ENCODE data around the gene SLC16A14. TPM values are rescaled to one million over a fixed set of nuclear protein-coding genes. Genes with fewer than 3 reads are reported as not detected.
"Not testable (repeated sequence)": the region's sequence is repeated elsewhere in the genome, so short reads cannot be mapped to it uniquely, and the experiment has no call there.

SLC16A14 gene
- total RNA-seq (2014; rRNA removed), result 12.4 and 14.4 TPM in 2 replicates
- percentile 45 among the genes with signal in this experiment for Bru-seq, nascent RNA
- BruChase-seq, experiment 1, labeled RNA remaining after a 6-hour chase, result percentile 53 among the genes with signal in this experiment
- percentile 51 among the genes with signal in this experiment for BruChase-seq, experiment 2, labeled RNA remaining after a 2-hour chase
- long read RNA-seq, full-length matches to known transcripts, result 5 of 15 reads
- long read RNA-seq, partial matches to known transcripts, result 4 of 15 reads
- long read RNA-seq, other reads (novel, unspliced or antisense), result 6 of 15 reads

- no peaks in the 10 kb centered on the region for H4K20me1 ChIP-seq (ENCODE audit: low read length)
- no peaks in the 10 kb centered on the region for H3K4me1 ChIP-seq (ENCODE audit: insufficient read depth, low read length)
- H3K9me2 ChIP-seq (replicated peaks; ENCODE audit: low read length), result no peaks in the 10 kb centered on the region
- intact Hi-C loops (cut with micrococcal nuclease), result loop anchor here (1.0 to 5.0 kb wide), 4 partner anchors 70 to 544 kb away; no protein-coding TSS in a partner anchor
- H3K4me3 ChIP-seq (ENCODE audit: low read length), result peak within 1 kb of the TSS; percentile 73
- no peaks in the 10 kb centered on the region for H3F3A ChIP-seq (ENCODE audit: low read length, unreplicated experiment)
- DNase-seq (peak; percentile 84), ATAC-seq (peak; percentile 57)
- H3K9me3 ChIP-seq (ENCODE audit: low read length), result no peaks in the 10 kb centered on the region
- no TSS peak for BruUV-seq (replicated peaks)
- TF ChIP-seq EZH2 (IDR thresholded peaks at IDR 0.05; ENCODE audit: low read length, unreplicated experiment) (no peak), EZH2phosphoT487 (IDR thresholded peaks at IDR 0.05; ENCODE audit: borderline replicate concordance, low read length) (no peak), CTCF (conservative IDR thresholded peaks at IDR 0.05; ENCODE audit: low read depth, low read length) (peak; percentile 47)
- H3K27me3 ChIP-seq (ENCODE audit: low read length), result no peaks in the 10 kb centered on the region
- POLR2A ChIA-PET (ENCODE audit: unreplicated experiment), result interaction anchor here (0.7 kb wide), 1 partner anchor 1570 kb away, joined by 3 read pairs; no protein-coding TSS in a partner anchor
- CTCF ChIA-PET, result interaction anchor here (0.6 to 3.3 kb wide), 5 partner anchors 17 to 568 kb away, joined by 3 to 28 read pairs (median 3); no protein-coding TSS in a partner anchor
- peak within 1 kb of the TSS; percentile 81 for H3K4me2 ChIP-seq (ENCODE audit: low read length)
- peak within 1 kb of the TSS; percentile 59 for H3K27ac ChIP-seq (ENCODE audit: low read length)
- peaks cover 26% of the 10 kb centered on the region for H3K79me2 ChIP-seq (ENCODE audit: low read length)
- H3K9ac ChIP-seq (ENCODE audit: low read length), result peak within 1 kb of the TSS; percentile 66
- H3K36me3 ChIP-seq (ENCODE audit: low read depth, low read length), result no peaks in the 10 kb centered on the region
- peak within 1 kb of the TSS; percentile 65 for H2AFZ ChIP-seq (ENCODE audit: low read length)
Measured at GRCh38 chr2:230068651-230069055, at the start of gene SLC16A14. TSS of gene SLC16A14 (minus strand) at chr2:230068924. CDS start at chr2:230059352, 9,572 bp downstream.

- Histone ChIP-seq H3K4me2 (ENCODE audit: low read length) (no peak overlapping the region), H3K36me3 (ENCODE audit: low read depth, low read length) (no peaks in the 10 kb centered on the region), H3K9me2 (replicated peaks; ENCODE audit: low read length) (no peaks in the 10 kb centered on the region), H3K9ac (ENCODE audit: low read length) (no peak overlapping the region), H4K20me1 (ENCODE audit: low read length) (no peaks in the 10 kb centered on the region), H3K4me3 (ENCODE audit: low read length) (no peak overlapping the region), H3K27ac (ENCODE audit: low read length) (no peak overlapping the region), H2AFZ (ENCODE audit: low read length) (no peak overlapping the region), H3F3A (ENCODE audit: low read length, unreplicated experiment) (no peaks in the 10 kb centered on the region), H3K27me3 (ENCODE audit: low read length) (no peaks in the 10 kb centered on the region), H3K4me1 (ENCODE audit: insufficient read depth, low read length) (0 out of 2 replicates have a peak, but pooled peaks cover 4% of the 10 kb centered on the region), H3K79me2 (ENCODE audit: low read length) (no peaks in the 10 kb centered on the region), H3K9me3 (ENCODE audit: low read length) (no peaks in the 10 kb centered on the region)
- POLR2A ChIA-PET (ENCODE audit: unreplicated experiment), result no interaction called here
- ATAC-seq (no peak), DNase-seq (peak; percentile 43)
- BruUV-seq (replicated peaks), result no TSS peak
- TF ChIP-seq EZH2phosphoT487 (IDR thresholded peaks at IDR 0.05; ENCODE audit: borderline replicate concordance, low read length), result no peak
- TF ChIP-seq CTCF (conservative IDR thresholded peaks at IDR 0.05; ENCODE audit: low read depth, low read length), result no peak
- no peak for TF ChIP-seq EZH2 (IDR thresholded peaks at IDR 0.05; ENCODE audit: low read length, unreplicated experiment)
- intact Hi-C loops (cut with micrococcal nuclease), result no loop called here
- CTCF ChIA-PET, result no interaction called here
Measured at GRCh38 chr2:230106771-230107170, 38.0 kb upstream of the SLC16A14 start.

GRCh38 chr2:230101967-230102366 lies 33.2 kb upstream of the SLC16A14 start:
- DNase-seq; BruUV-seq (replicated peaks); intact Hi-C loops (cut with micrococcal nuclease); H3K9me2 ChIP-seq (replicated peaks; ENCODE audit: low read length); H3K27ac ChIP-seq (ENCODE audit: low read length); H3K27me3 ChIP-seq (ENCODE audit: low read length); H3K9ac ChIP-seq (ENCODE audit: low read length); POLR2A ChIA-PET (ENCODE audit: unreplicated experiment); H3K4me2 ChIP-seq (ENCODE audit: low read length); H3K79me2 ChIP-seq (ENCODE audit: low read length); H3K4me3 ChIP-seq (ENCODE audit: low read length); CTCF ChIA-PET; H3K36me3 ChIP-seq (ENCODE audit: low read depth, low read length); ATAC-seq; H3F3A ChIP-seq (ENCODE audit: low read length, unreplicated experiment); H3K9me3 ChIP-seq (ENCODE audit: low read length); H2AFZ ChIP-seq (ENCODE audit: low read length); H4K20me1 ChIP-seq (ENCODE audit: low read length): not testable (repeated sequence)
- peaks cover 19% of the 10 kb centered on the region for H3K4me1 ChIP-seq (ENCODE audit: insufficient read depth, low read length)
